GM12864 (cell line): Measurements from ENCODE around the gene PKHD1.

Source experiments
- DNase-seq: peaks from one replicate; pipeline ENCODE4 v3.0.0-alpha.2; 2011; ENCODE audit warnings: low read depth
- H3K4me3 ChIP-seq: 2 replicates; pipeline ENCODE4 v1.5.1; 2011; ENCODE audit warnings: mild to moderate bottlenecking, low read depth, low read length, control low read depth
- CTCF ChIP-seq: IDR thresholded peaks from 2 replicates; pipeline ENCODE4 v1.5.1; 2011; ENCODE audit warnings: low read depth, mild to moderate bottlenecking, moderate library complexity, low read length, control low read depth, inconsistent platforms; ENCODE audit errors: missing control alignments

Gene PKHD1

GRCh38 chr6:51842804-51843378, 244.5 kb downstream of the PKHD1 start:
- TF ChIP-seq CTCF = no peak
- no peak for DNase-seq
- no peak overlapping the region for H3K4me3 ChIP-seq

- no peak for DNase-seq
- no peak for TF ChIP-seq CTCF
- no peak overlapping the region for H3K4me3 ChIP-seq
Observed at GRCh38 chr6:51842061-51842803, 245.2 kb downstream of the PKHD1 start.

- TF ChIP-seq CTCF = no peak
- no peak overlapping the region for H3K4me3 ChIP-seq
- no peak for DNase-seq
Observed at GRCh38 chr6:51841626-51842025, 245.8 kb downstream of the PKHD1 start.

- DNase-seq = no peak
- TF ChIP-seq CTCF = no peak
- H3K4me3 ChIP-seq = no peak overlapping the region
Observed at GRCh38 chr6:51839726-51840374, 247.6 kb downstream of the PKHD1 start.

GRCh38 chr6:51830666-51831065, 256.7 kb downstream of the PKHD1 start:
- H3K4me3 ChIP-seq = no peak overlapping the region
- TF ChIP-seq CTCF = no peak

GRCh38 chr6:51827580-51827979, 259.8 kb downstream of the PKHD1 start:
- H3K4me3 ChIP-seq = no peak overlapping the region
- DNase-seq = no peak
- TF ChIP-seq CTCF = no peak

More at GRCh38 chr6:51830666-51831065, 256.7 kb downstream of the PKHD1 start:
- no peak for DNase-seq
